Neutrophil (primary cell): ENCODE results near the gene DPH6.

ENCODE experiments used
- H3K27ac ChIP-seq: fragments of 200-600 bp; sonication (generic); 2 replicates; pipeline ENCODE4 v1.5.1; 2016; ENCODE audit warnings: mild to moderate bottlenecking, moderate library complexity
- H3K27me3 ChIP-seq: fragments of 200-600 bp; sonication (generic); 2 replicates; pipeline ENCODE4 v1.6.0; 2016; ENCODE audit warnings: mild to moderate bottlenecking
- H3K36me3 ChIP-seq: fragments of 200-600 bp; sonication (generic); 2 replicates; pipeline ENCODE4 v1.5.1; 2017
- H3K4me1 ChIP-seq, 2 experiments: fragments of 200-600 bp in 1 of 2; sonication (generic) in 1 of 2; 1 replicate in 1 of 2; 2 replicates in 1 of 2; pipeline versions ENCODE4 v1.5.1 to v1.6.1; 2013 to 2016; ENCODE audit warnings: low read depth in 1 of 2, low read length in 1 of 2, mild to moderate bottlenecking in 1 of 2, moderate library complexity in 1 of 2; ENCODE audit not compliant: control insufficient read depth in 1 of 2, insufficient read depth in 1 of 2
- H3K4me3 ChIP-seq, 2 experiments: fragments of 200-600 bp in 1 of 2; sonication (generic) in 1 of 2; 1 replicate in 1 of 2; 2 replicates in 1 of 2; pipeline ENCODE4 v1.5.1; 2013 to 2016; ENCODE audit warnings: low read depth in 1 of 2, low read length in 1 of 2, mild to moderate bottlenecking in 1 of 2, moderate library complexity in 1 of 2
- H3K9me3 ChIP-seq: fragments of 200-600 bp; sonication (generic); 2 replicates; pipeline ENCODE4 v1.5.1; 2016
- TF ChIP-seq, protein P1 (sequence below): fragments of 200-600 bp; sonication (generic); IDR thresholded peaks from 2 replicates; pipeline ENCODE4 v1.5.1; 2016; ENCODE audit warnings: antibody characterized with exemption

DPH6 gene

DNA sequence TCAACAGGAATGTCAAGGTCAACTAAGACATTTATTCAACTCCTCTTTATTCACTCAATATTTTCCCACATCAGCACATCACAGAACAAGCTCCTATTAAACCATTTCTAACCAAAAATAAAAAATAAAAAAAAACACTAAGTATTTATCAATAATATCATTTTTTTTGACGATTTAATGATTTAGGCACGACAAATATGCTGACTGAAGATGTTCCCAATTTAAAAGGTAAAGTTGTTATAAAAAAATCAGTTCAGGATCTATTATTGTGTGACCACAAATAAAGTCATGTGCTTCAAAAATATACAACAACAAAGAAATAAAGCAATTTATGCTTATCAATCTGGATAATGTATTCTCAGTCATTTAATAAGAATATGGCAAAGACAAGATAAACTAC, 16.2 kb downstream of the DPH6 start:
- H3K27ac ChIP-seq = no peak overlapping the region
- H3K4me1 ChIP-seq = no peaks in the 10 kb centered on the region
- H3K27me3 ChIP-seq = no peaks in the 10 kb centered on the region
- TF ChIP-seq, protein P1, sequence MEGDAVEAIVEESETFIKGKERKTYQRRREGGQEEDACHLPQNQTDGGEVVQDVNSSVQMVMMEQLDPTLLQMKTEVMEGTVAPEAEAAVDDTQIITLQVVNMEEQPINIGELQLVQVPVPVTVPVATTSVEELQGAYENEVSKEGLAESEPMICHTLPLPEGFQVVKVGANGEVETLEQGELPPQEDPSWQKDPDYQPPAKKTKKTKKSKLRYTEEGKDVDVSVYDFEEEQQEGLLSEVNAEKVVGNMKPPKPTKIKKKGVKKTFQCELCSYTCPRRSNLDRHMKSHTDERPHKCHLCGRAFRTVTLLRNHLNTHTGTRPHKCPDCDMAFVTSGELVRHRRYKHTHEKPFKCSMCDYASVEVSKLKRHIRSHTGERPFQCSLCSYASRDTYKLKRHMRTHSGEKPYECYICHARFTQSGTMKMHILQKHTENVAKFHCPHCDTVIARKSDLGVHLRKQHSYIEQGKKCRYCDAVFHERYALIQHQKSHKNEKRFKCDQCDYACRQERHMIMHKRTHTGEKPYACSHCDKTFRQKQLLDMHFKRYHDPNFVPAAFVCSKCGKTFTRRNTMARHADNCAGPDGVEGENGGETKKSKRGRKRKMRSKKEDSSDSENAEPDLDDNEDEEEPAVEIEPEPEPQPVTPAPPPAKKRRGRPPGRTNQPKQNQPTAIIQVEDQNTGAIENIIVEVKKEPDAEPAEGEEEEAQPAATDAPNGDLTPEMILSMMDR = no peak
- no peaks in the 10 kb centered on the region for H3K36me3 ChIP-seq
- no peak overlapping the region for H3K4me3 ChIP-seq
- no peaks in the 10 kb centered on the region for H3K9me3 ChIP-seq

DNA sequence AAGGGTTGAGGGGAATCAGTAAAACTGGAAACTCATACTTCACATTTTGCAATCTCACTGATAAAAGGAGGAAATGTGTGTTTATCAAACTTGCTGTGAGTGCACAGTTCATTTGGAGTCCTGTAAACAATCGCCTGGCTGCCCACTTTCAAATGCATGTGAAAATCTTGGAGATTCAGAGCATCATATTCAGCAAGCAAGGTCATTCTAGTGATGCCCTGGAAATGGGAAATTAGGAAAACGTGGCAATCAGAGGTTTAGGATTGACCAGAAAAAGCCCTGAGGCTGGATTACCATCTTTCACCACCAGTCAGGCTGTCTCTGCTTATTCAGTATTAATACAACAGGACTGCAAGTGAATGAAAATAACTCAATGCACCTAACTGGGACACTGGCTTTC, 23.9 kb downstream of the DPH6 start:
- Histone ChIP-seq H3K27me3 (no peaks in the 10 kb centered on the region), H3K27ac (no peak overlapping the region), H3K4me3 (no peak overlapping the region), H3K9me3 (no peaks in the 10 kb centered on the region), H3K4me1 (no peaks in the 10 kb centered on the region), H3K36me3 (no peaks in the 10 kb centered on the region)
- TF ChIP-seq, protein P1 = no peak

DNA sequence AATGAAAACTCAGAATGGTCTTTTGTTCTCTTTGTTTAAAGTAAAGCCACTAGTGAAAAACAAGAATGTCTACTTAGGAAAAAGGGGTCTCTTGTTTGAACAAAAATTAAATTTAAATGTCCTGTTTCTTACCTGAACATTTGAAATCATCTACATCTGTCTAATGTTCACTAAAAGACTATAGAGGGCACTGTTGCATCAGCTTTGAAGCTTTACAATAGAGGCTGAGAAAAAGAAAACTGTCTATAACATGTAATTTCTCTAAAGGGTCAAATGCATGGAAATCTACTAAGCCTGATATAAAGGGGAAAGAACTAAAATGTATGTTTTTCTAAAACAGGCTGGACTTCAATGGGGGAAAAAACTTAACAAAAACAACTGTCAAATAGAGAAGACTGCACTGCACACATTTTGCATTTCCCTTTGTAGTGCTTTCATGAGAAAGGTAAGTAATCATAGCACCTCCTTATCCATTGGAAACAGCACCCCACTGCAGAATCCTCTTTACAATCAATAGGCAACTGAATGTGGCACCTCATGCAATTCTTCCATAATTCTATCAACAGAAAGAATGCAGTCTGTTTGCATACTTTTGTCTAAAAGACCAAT, 26.3 kb downstream of the DPH6 start:
- no peaks in the 10 kb centered on the region for H3K9me3 ChIP-seq
- H3K4me3 ChIP-seq = no peak overlapping the region
- no peak overlapping the region for H3K27ac ChIP-seq
- H3K4me1 ChIP-seq = no peaks in the 10 kb centered on the region
- TF ChIP-seq, protein P1 = no peak
- no peaks in the 10 kb centered on the region for H3K36me3 ChIP-seq
- no peaks in the 10 kb centered on the region for H3K27me3 ChIP-seq

DNA sequence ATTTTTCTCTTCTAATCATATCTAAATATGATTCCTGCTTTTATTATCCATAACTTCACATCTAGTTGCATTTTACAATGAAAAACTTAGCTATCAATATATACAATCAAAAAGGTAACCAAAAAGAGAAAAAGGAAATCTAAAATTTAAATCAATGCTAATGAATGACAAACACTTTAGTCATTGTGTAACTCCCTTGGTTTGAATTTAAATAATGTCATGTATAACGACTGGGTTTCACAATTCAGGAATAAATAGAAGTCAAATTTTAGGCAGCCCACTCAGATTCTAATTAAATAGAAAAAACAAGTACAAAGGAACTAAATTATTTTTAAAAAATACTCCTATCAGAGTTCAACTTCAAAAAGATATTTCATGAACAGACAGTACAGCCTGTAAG, 26.9 kb downstream of the DPH6 start:
- Histone ChIP-seq H3K9me3 (no peaks in the 10 kb centered on the region), H3K27ac (no peak overlapping the region), H3K27me3 (no peaks in the 10 kb centered on the region), H3K36me3 (no peaks in the 10 kb centered on the region), H3K4me1 (no peaks in the 10 kb centered on the region), H3K4me3 (no peak overlapping the region)
- TF ChIP-seq, protein P1 = no peak

DNA sequence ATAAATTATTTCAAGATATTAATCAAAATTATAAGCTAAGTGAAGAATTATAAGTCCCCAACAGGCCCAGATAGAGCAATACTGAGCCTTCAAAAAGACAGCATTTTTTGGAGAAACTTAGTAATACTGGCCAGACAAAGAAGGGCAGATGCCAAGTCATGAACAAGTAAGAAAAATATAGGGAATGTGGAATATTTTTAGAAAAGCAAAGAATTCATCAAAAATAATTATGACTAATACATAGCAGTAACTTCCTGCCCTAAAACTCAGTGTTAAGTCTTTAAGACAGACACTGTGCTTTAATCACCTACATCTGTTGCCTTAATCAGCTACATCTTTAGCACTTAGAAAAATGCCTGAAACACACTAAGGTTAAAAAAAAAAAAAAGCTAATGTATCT, 31.2 kb downstream of the DPH6 start:
- Histone ChIP-seq H3K4me3 (no peak overlapping the region), H3K4me1 (no peaks in the 10 kb centered on the region), H3K36me3 (no peaks in the 10 kb centered on the region), H3K27me3 (no peaks in the 10 kb centered on the region), H3K27ac (no peak overlapping the region), H3K9me3 (no peaks in the 10 kb centered on the region)
- TF ChIP-seq, protein P1 = no peak
